ENCODE data around the gene SDK1.

- TF ChIP-seq CTCF (IDR thresholded peaks at IDR 0.05 in 4 of 5, conservative IDR thresholded peaks at IDR 0.05 in 1 of 5) (no peak), POLR2A (IDR thresholded peaks at IDR 0.05) (no peak)
Observed at GRCh38 chr7:3998060-3998459, 697.0 kb downstream of the SDK1 start.
